RWPE2 (cell line): ENCODE measurements around the gene AGA.
A peak's percentile ranks its signal among the peaks of the same experiment; 100 is the strongest.

ENCODE experiments used
- ATAC-seq: fragments of 200-7000 bp; cut with Tn5 transposase; 3 replicates; pipeline ENCODE4 v1.9.1; 2021; ENCODE audit warnings: low read depth
- DNase-seq: peaks from one replicate; pipeline ENCODE4 v3.0.0-alpha.2; 2020; ENCODE audit warnings: low spot score
- H3K27ac ChIP-seq: fragments of 450-650 bp; 2 replicates; pipeline ENCODE4 v1.5.1; 2017; ENCODE audit warnings: mild to moderate bottlenecking; ENCODE audit not compliant: poor library complexity, severe bottlenecking
- H3K27me3 ChIP-seq: fragments of 250-450 bp; sonication (Bioruptor Pico); 2 replicates; pipeline ENCODE4 v1.5.1; 2021; ENCODE audit warnings: mild to moderate bottlenecking, moderate library complexity; ENCODE audit not compliant: insufficient read depth, poor library complexity, severe bottlenecking
- H3K36me3 ChIP-seq: fragments of 250-450 bp; sonication (Bioruptor Pico); 2 replicates; pipeline ENCODE4 v1.5.1; 2020; ENCODE audit warnings: low read depth, mild to moderate bottlenecking, moderate library complexity
- H3K4me1 ChIP-seq: fragments of 250-450 bp; sonication (Bioruptor Pico); 2 replicates; pipeline ENCODE4 v1.5.1; 2021; ENCODE audit warnings: mild to moderate bottlenecking, moderate library complexity; ENCODE audit not compliant: insufficient read depth, poor library complexity, severe bottlenecking
- H3K4me3 ChIP-seq: fragments of 250-450 bp; sonication (Bioruptor Pico); 2 replicates; pipeline ENCODE4 v1.5.1; 2021; ENCODE audit warnings: mild to moderate bottlenecking, moderate library complexity; ENCODE audit not compliant: severe bottlenecking
- H3K9me3 ChIP-seq: fragments of 250-450 bp; sonication (Bioruptor Pico); 2 replicates; pipeline ENCODE4 v1.5.1; 2021; ENCODE audit warnings: mild to moderate bottlenecking, moderate library complexity; ENCODE audit not compliant: severe bottlenecking
- CTCF ChIP-seq: fragments of 450-650 bp; IDR thresholded peaks from one replicate; pipeline ENCODE4 v1.5.1; 2017; ENCODE audit warnings: mild to moderate bottlenecking, moderate library complexity; ENCODE audit not compliant: poor library complexity, severe bottlenecking

The AGA gene

DNA sequence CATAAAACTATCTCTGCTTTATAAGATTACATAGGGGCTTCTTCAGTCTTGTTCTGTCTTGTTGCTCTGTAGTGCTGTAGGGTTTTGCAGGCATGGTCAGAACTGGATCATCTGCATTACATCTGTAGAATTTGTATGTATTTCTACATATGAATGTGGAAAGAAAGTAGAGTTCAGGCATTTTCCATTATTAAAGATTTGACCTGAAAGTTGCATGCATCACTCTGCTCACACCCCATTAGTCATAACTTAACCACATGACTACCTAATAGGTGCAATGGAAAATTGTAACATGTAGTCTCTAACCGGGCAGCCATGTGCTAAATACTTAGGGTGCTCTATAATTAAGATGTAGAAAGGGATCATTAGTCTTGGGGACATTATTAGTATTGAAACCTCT is 45.7 kb upstream of the AGA start:
- Histone ChIP-seq H3K4me3 (no peak overlapping the region), H3K9me3 (no peaks in the 10 kb centered on the region), H3K27me3 (no peaks in the 10 kb centered on the region), H3K27ac (no peak overlapping the region), H3K36me3 (no peaks in the 10 kb centered on the region), H3K4me1 (peaks cover 27% of the 10 kb centered on the region)
- DNase-seq (no peak), ATAC-seq (no peak)
- TF ChIP-seq CTCF = no peak

GRCh38 chr4:177485528-177485927 is 43.3 kb upstream of the AGA start:
- Histone ChIP-seq H3K4me1 (peaks cover 27% of the 10 kb centered on the region), H3K27ac (peak overlapping the region; percentile 91), H3K27me3 (no peaks in the 10 kb centered on the region), H3K9me3 (no peaks in the 10 kb centered on the region), H3K36me3 (no peaks in the 10 kb centered on the region), H3K4me3 (no peak overlapping the region)
- no peak for TF ChIP-seq CTCF
- DNase-seq = no peak
- ATAC-seq = peak; percentile 11; the same call in 1 of the 3 replicates

DNA sequence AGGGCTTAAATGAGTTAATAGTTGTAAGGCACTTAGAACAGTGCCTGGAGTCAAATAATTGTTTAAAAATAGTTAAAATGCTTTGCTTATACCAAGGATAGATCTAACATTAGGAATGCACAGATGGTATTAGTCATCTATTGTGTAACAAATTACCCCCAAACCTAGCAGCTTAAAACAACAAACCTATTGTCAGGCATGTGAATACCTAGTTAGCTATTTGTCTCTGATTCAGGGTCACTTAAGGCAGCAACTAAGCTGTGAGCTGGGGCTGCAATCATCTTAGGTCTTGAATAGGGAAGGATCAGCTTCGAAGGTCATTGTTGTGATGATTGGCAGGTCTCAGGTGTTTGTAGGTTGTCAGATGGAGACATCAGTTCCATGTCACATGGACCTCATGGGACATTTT is 42.4 kb upstream of the AGA start:
- no peaks in the 10 kb centered on the region for H3K9me3 ChIP-seq
- H3K4me1 ChIP-seq = peaks cover 27% of the 10 kb centered on the region
- no peak for TF ChIP-seq CTCF
- H3K27me3 ChIP-seq = no peaks in the 10 kb centered on the region
- H3K36me3 ChIP-seq = no peaks in the 10 kb centered on the region
- peak; percentile 92 for ATAC-seq
- H3K27ac ChIP-seq = peak overlapping the region; percentile 91
- H3K4me3 ChIP-seq = no peak overlapping the region
- DNase-seq = no peak

DNA sequence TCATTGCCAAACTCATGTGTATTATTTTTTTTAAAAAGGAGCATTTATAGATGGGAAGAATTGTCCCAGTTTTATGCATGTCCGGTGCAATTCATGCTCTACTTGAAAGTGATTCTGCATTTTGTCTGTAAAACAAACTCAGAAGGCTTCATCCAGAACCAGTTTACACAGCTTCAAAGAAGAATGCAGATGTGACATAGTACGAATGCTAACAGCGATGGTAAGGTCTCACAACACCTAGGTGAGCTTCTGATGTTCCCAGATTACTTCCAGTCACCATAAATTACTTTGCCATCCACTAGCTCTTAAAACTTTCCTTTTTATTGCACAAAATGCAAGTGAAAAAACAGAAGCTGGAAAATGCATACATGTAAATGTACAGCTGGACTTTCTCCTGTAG is 41.5 kb upstream of the AGA start:
- Histone ChIP-seq H3K27me3 (no peaks in the 10 kb centered on the region), H3K9me3 (no peaks in the 10 kb centered on the region), H3K27ac (peak overlapping the region; percentile 91), H3K36me3 (no peaks in the 10 kb centered on the region), H3K4me3 (no peak overlapping the region), H3K4me1 (peaks cover 27% of the 10 kb centered on the region)
- ATAC-seq = no peak
- TF ChIP-seq CTCF = no peak
- DNase-seq = no peak

DNA sequence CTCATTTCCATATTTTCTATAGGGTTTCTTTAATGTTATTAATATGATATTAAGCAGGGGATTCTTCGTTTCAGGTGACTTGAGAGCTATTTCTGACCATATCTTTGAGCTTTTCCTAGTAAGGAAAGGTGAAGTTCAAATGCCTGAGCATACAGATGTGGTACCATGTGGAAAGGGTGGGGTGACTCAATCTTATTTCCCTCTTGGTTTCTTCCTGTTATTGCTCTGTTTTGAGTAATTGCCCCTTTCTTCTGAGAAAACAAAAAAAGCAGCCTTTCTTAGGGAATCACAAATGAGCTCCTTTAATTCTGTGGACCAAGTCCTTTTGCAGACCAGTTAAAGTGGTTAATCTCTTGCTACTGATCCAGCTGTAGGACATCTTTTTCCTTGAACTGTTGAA is 41.0 kb upstream of the AGA start:
- no peak for DNase-seq
- Histone ChIP-seq H3K27me3 (no peaks in the 10 kb centered on the region), H3K27ac (peak overlapping the region; percentile 91), H3K36me3 (no peaks in the 10 kb centered on the region), H3K4me1 (peaks cover 27% of the 10 kb centered on the region), H3K9me3 (no peaks in the 10 kb centered on the region), H3K4me3 (no peak overlapping the region)
- no peak for TF ChIP-seq CTCF
- no peak for ATAC-seq
